ENCODE measurements around the gene KCNK10.
"Not testable (repeated sequence)": the region's sequence is repeated elsewhere in the genome, so short reads cannot be mapped to it uniquely, and the experiment has no call there.

- not testable (repeated sequence) for TF ChIP-seq CTCF (IDR thresholded peaks at IDR 0.05 in 8 of 11, conservative IDR thresholded peaks at IDR 0.05 in 3 of 11); POLR2A (IDR thresholded peaks at IDR 0.05)
Observed at GRCh38 chr14:88261302-88261701, 61.8 kb downstream of the KCNK10 start.
